Hematopoietic multipotent progenitor cell treated with erythropoietin and hydrocortisone succinate and interleukin-3 and kit ligand, for 17 days (in vitro differentiated cells): ENCODE measurements around the gene DDAH2.
A peak's percentile ranks its signal among the peaks of the same experiment; 100 is the strongest.

Source experiments
- DNase-seq: peaks from one replicate; pipeline ENCODE4 v3.0.0-alpha.2; 2015; ENCODE audit warnings: low spot score

Gene DDAH2

DNA sequence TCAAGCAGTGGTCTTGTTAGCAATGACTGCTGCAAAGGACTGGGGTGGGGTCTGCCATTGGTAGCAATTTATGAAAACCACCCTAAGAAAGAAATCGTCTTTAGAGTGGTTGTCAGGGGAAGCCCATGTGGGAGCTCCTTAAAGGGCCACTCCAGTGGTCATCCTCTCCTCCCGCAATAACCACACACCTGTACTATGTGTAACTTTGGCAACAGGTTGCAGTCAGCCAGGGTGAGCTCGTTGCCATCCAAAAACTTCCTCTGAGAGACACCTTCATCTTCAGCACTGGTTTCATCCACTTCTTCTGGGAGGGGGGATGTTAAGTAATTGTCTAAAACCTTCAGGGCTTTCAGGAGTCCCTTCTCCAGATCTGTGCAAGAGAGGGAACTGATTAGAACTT, 2.9 kb upstream of the DDAH2 start:
- no peak for DNase-seq

DNA sequence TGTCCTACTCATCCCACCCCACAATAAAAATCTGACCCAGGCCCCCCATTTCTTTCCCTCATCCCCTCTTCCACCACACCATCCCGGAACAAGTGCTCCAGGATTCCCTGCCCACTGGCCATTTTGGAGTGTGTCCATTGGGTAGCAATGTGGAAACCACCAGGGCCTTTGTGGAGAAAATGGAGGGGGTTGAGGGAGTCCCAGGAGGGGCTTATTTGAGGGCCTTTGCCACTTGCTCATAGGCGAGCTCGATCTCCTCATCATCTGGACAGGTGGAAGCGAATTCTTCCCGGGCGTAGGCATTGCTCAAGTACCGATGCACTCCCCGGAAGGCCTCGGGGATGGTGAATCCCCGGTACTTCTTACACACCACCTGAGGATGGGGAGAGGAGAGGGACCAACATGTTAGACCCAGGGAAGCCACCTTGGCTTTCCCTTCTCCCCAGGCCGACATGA, 1.6 kb upstream of the DDAH2 start:
- DNase-seq, result no peak

DNA sequence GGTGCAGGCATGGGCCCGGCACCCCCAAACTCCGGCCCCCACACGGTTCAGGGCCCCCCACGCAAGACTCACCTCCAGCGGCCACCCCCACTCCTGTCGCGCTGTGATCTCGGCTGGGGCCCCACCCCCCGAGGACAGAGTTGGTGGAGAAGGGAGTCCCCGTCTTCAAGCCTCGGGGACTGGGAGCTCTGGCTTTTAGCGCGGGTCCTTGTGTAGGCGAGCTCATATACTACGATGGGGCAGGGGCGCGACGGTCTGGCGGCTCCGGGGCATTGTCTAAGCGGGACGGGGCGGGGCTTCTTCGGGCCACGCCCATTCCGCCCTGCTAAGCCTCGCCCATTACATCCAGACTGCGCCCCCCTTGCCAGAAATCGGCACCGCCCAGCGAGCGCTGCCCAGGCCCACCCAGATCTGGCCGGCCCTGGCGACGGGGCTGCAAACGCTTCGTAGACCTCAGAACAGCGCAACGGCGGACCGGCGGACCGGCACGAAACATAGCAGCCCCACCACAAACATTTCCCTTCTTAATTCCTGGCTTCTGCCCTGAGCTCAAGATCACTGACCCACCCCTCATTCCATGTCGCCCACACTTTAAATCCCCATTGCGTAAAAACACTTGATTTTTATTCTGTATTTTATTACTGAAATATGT, 1.0 kb upstream of the DDAH2 start:
- DNase-seq, result peak; percentile 79

DNA sequence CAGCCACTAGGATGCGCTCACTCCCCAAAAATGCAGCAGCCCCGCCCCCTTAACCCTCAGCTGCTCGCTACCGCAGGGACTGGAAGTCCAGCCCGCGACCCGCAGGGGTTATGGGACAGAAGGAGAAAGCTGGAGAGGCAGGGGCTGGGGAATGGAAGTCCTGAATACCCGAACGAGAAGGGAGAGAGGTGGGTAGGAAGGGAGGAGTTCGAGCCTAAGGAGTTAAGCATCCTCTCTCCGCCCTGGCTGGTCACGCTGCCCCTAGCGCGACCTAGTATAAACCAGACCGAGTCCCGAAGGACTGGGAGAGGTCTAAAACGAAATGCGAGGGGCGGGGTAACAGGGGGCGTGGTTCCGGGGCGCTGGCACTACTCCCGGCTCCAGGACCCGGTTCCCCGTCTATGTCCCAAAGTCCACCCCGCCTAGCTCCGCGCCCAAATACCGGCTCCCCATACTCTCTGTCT, 448 bp upstream of the DDAH2 start:
- DNase-seq, result peak; percentile 85

DNA sequence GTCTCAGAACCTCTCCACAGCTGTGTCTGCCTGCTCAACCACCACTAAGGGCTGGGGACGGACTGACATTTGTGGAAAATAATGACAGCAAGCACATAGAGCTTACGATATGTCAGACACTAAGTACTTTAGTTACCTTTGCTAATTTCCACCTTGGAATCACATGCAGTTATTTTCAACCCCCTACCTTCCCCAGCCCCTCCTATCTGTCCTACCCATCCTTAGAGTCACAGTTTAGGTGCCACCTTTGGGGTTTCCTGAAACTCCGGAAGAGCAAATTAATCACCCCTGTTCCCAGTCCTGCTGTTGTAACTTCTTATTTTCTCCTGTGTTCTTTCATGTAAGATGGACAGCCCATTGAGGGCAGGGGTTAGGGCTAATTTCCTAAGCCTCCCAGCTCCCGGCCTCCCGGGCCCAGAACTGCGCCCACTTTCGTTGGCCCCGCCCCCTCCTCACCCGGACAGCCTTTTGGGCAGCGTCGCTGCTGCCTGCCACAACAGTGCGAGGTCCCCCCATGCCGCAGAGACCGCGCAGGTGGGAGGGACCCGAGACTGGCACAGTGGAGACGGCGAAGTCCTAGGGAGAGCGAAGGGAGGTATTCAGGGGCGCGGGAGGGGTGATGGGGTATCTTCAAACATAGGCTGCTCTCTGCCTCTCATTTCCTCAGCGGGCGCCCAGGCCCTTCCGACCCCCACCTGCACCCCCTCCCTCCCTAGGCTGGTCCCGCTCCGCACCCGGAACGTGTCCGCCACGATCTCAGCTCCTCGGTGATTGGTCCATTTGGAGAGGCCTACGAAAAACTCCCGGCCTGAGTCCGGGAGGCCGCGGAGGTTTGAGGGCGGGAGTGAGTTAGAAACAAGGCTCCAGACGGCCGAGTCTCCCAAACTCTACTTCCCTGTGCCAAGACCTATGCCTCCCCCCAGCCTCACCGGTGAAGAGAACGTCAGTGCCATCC, 1.1 kb downstream of the DDAH2 start:
- DNase-seq, result no peak

DNA sequence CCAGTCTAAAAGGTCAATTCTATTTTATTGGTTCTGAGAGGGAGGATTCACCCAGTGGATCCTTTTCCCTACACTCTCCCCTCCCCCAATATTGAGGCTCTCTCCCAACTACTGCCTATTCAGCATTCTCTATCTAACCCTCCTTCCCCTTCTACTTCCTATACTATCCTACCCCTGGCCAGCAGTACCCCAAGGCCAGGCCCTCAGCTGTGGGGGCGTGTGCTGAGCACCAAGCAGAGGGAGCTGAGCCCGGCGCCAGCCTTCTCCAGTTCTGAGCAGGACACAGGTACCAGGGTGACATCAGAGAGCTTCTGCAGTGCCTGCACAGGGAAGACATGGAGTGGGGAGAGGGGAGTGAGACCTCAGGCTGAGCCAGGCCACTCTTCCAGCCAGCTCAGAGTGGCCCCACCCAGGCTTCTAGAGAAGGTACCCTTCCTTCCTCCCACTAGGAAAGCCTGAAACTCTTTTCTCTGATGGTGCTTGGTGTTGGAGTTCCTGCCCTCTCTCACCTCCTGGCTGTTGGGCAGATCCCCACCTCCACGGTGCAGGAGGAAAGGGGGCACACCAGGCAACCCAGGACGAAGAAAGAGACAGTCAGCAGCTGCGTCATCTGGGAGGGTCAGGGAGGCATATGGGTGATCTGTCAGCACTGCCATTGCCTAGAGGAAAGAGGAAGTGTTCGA, 1.9 kb downstream of the DDAH2 start:
- no peak for DNase-seq

DNA sequence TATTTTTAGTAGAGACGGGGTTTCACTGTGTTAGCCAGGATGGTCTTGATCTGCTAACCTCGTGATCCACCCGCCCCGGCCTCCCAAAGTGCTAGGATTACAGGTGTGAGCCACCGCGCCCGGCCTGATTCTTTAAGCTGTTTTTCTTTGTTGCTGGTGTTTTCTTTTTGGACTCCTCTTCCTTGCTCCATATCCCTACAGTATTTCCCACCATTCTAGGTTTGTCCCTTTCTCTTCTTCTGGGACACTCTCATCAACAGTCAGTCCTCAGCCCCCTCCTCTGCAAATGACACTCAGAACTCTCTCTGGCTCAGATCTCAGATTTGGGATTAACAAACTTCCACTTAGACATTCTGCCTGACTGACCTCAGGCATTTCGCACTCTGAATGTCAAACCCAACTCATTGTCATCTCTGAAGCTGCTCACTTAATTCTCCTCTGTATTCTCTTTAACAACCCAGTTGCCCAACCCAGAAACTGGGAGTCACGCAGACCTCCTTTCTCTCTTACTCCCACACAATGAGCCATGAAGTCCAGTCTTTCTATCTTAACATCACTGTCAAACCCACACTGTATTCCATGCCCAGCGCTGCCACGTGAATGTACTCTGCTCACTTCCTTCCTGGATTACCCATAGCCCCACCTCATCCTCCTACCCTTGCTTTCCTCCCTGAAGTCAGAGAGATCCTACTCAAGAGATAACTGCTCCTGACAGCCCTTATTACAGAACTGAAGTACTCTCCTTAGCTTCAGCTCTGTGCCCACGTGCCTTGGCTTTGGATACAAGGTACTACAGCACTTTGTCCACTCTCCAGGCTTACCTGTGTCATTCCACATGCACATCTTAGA, 3.4 kb downstream of the DDAH2 start:
- DNase-seq, result no peak

DNA sequence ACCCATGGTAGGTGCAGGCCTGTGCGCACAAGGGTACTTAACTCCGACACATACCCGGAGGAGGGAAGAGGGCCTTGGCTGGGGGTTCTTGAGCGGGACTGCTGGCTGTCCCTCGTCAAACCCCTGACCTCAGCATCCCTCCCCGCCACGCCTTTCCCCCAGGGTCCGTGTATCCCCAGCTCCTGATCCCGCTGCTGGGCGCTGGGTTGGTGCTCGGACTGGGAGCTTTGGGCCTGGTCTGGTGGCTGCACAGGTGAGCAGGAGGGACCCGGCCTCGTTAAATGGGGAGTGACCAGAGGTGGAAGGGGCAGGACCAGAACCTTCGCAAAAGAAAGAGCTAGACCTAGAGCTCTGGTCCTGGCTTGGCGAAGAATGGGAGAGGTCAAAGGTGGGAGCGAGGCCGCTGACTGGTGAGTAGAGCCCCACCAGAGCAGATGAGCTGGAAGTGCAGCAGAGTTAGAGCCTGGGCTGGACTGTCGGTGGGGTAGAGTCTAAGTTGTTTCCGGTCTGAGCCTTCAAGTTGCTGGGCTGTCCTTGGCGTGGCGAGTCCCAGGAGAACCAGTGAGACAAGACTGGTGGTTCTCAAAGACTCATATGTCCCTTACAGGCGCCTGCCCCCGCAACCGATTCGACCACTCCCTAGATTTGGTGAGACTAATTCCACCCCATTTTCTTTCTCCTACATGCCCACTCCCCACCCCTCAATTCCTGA, 5.0 kb downstream of the DDAH2 start:
- DNase-seq, result no peak

DNA sequence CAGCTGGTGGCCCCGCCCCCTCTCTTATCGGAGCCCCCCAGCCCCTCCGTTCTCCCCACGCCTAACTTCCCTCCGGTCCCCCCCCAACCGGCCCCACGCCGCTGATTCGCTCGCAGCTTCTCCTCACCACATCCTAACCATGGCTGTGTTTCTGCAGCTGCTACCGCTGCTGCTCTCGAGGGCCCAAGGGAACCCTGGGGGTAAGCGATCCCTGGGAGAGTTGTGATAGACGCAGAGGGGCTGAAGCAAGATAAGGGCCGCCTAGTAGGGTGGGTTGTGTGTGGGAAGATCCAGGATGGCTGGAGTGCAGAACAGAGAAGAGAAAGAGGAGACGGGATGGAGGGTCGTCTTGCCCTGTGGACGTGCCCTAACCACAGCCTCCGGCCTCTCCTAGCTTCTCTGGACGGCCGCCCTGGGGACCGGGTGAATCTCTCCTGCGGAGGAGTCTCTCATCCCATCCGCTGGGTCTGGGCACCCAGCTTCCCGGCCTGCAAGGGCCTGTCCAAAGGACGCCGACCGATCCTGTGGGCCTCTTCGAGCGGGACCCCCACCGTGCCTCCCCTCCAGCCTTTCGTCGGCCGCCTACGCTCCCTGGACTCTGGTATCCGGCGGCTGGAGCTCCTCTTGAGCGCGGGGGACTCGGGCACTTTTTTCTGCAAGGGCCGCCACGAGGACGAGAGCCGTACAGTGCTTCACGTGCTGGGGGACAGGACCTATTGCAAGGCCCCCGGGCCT, 5.7 kb downstream of the DDAH2 start, which contains the start of gene MPIG6B:
Gene MPIG6B, plus strand, starts transcription at position 129 of the 735 bp plus-strand sequence. Its CDS starts 11 bp downstream, at position 140.
- DNase-seq, result no peak

DNA sequence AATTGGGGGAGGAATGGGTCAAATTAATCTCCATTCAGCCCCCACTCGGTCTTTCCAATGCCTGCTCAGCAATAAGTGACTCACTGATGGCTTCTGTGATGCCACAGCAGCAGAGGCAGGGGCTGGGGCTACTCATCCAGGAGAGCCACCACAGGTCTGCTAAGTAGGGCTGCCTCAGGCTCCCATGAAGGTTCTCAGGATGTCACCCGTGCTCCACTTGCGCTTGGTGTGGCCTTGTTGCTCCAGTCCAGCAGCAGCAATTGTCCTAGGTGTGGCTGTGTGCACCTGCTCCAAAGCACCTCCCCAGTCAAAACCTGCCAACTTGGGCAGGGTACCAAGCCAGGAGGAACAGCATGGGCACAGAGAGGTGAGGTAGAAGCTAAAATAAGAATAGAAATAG, 6.9 kb downstream of the DDAH2 start:
- DNase-seq, result no peak

DNA sequence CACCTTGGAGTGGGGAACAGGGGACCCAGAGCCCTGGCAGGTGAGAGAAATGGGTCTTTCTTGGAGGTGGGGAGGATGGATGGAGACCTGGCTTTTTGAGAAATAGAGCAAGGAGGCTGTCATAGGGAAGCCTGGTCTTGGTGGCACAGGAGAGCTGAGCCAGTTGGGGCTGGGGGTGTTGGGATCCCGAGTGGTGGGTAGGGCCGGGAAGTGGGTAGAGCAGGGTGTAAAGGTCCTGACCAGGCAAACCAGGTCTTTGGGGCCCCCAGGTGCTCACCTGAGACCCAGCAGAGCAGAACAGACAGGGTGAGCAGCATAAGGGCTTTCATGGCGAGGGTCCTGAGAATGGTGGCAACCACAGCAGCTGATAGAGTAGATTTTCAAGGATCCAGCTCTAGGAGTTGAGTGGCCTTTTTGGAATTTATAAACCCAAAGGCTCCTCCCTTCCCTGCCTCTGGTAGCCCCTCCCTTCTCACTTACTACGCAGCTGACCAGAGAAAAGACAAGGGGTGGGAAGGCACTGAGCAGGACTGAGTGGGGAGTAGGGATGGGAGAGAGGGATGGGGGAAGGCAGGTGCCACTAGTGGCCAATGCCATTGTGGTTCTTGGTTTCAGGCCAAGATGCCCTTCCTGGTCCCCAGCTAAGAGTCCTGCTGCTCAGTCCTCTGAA, 7.6 kb downstream of the DDAH2 start, which contains the start of gene LY6G6C:
Gene LY6G6C, minus strand, starts transcription at position 396 of the 670 bp plus-strand sequence. Its CDS starts 67 bp downstream, at position 329.
- no peak for DNase-seq

DNA sequence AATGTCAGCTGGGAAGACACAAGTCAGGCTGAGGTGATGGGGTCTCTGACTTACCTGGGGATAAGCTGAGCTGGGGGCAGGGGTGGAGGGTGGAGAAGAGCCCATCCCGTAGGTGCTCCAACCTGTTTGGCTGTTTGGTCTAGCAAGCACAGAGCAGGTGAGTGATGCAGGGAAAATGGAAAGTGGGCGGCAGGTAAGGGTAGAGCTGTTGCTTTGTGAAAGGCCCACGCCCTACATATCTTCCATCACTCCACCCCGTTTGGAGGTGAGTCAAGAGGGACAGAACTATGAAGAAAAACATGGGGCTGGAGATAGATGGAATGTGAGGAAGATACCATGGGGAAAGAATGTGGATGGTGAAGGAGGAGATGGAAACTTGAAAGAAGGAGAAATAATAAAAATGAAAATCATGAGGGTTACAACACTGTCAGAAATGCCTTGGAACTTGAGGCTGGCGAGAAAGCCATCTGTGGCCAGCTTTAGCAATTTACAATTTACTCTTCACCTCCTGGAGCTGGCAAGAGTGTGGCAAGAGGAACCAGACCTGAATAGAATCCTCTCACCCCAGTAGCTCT, 8.8 kb downstream of the DDAH2 start:
- no peak for DNase-seq

DNA sequence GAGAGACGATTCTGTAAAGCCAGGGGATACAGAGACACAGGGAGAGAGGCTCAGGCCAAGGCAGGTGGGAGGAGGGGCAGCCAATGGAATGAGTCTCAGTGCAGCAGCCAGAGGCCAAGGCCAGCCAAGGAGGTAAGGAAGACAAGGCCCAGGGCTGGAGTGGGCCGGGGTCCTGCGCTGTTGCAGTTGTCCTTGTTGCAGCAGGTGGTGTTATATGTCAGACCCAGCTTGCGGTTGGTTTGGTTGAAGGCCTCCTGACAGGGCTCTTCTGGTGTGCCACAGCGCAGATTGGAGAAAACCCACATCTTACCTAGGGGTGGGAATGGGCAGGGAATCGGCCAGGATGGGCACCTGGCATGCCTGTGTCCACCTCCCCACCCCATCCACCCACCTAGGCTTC, 10.1 kb downstream of the DDAH2 start:
- no peak for DNase-seq

DNA sequence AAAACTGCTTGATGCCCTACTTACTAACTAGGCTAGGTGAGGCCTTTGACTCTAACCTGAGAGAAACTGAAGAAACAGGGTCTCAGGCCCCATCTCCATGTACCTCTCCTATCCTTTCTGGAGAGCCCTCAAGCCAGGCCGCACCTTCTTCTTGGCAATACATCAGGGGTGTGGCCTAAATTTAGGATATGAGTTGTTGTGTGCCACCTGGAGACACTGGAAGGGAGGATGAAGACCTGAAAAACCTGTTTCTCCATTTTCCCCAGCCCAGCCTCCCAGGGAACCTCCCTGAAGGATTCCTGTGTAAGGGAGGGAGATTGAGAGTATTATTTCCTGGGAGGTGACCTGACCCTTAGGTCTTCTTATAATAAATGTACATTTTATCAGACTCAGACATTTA, 10.8 kb downstream of the DDAH2 start:
- no peak for DNase-seq

DNA sequence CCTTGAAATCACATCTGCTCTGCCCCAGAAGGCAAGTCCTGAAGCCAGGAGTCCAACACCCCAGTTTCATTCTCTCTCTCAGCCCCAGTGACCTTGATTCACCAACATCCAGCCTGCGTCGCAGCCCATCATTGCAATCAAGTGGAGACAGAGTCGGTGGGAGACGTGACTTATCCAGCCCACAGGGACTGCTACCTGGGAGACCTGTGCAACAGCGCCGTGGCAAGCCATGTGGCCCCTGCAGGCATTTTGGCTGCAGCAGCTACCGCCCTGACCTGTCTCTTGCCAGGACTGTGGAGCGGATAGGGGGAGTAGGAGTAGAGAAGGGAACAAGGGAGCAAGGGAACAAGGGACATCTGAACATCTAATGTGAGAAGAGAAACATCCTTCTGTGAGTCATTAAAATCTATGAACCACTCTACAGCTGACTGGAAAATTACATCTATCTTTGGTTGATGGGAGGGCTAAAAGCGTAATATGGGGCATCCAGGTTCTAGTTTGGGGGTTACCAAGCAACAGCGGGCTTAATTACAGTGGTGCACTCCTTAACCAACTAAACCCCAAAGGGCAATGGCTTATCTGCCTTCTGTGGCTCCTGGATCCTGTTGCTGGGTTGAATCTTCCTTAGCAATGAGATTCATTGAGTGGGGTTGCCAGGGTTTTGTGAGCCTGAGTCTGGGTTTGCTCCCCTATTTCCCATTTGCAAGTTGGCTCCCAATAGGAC, 11.4 kb downstream of the DDAH2 start:
- DNase-seq, result no peak

DNA sequence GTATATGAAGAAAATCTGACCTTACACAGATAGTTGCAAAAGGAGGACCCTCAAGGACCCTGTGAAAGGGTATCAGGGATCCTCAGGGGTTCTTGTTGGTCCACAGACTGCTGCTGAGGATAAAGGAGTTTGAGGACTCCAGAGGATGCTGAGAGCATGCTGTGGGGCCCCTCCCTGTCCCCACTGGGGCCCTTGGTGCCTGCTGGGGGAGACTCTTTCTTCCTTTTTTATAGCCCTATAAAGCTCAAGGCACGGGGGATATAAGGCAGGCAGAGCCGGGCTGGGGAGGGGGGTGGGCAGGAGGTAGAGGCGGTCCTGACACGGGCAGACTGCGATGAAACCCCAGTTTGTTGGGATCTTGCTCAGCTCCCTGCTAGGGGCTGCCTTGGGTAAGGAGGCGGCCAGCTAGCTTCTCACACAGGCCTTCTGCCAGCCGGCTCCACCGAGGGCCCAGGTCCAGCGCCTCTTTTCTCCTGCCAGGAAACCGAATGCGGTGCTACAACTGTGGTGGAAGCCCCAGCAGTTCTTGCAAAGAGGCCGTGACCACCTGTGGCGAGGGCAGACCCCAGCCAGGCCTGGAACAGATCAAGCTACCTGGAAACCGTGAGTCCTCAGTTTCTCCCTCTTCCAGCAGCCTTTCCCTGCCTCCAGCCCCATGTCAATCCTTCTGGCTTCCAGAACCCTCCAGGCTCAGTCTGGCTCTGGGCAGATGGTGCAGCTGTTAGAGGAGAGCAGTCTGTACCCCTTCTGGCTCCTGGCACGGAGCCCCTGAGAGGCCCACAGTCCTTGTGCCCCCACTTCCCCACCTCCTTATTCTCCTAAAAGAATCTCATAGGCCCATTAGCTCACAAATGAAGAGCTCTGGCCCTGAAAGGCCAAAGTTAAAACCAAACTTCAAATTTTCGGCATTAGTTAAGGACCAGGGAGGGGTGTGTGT, 13.8 kb downstream of the DDAH2 start, which contains the start of gene LY6G6D:
Gene LY6G6D, plus strand, starts transcription at position 327 of the 937 bp plus-strand sequence. Its CDS starts 8 bp downstream, at position 335.
- no peak for DNase-seq
